Spinal cord (tissue), 10 donors: ENCODE measurements around the gene FH. TPM values are rescaled to one million over a fixed set of nuclear protein-coding genes. Genes with fewer than 3 reads are reported as not detected.

Source experiments
- DNase-seq, 6 donors: peaks; one replicate each; pipeline versions ENCODE4 v3.0.0 to v3.0.0-alpha.2; 2013 to 2015; ENCODE audit warnings: low spot score in 6 of 6, low read depth in 4 of 6
- H3K27ac ChIP-seq: one replicate; pipeline ENCODE4 v1.5.1; 2013; ENCODE audit warnings: low read depth, low read length, control low read depth
- H3K27me3 ChIP-seq: one replicate; pipeline ENCODE4 v1.6.1; 2013; ENCODE audit warnings: low read length; ENCODE audit not compliant: control insufficient read depth, insufficient read depth
- H3K36me3 ChIP-seq: one replicate; pipeline ENCODE4 v1.6.1; 2013; ENCODE audit warnings: low read length; ENCODE audit not compliant: control insufficient read depth, insufficient read depth
- H3K4me1 ChIP-seq: one replicate; pipeline ENCODE4 v1.6.1; 2013; ENCODE audit warnings: low read length; ENCODE audit not compliant: control insufficient read depth, insufficient read depth
- H3K4me3 ChIP-seq: one replicate; pipeline ENCODE4 v1.5.1; 2013; ENCODE audit warnings: low read depth, low read length, control low read depth
- H3K9me3 ChIP-seq: one replicate; pipeline ENCODE4 v1.6.1; 2013; ENCODE audit warnings: low read length; ENCODE audit not compliant: control insufficient read depth, insufficient read depth
- WGBS: methylation state at CpG from one replicate; pipeline ENCODE4 v1.1.5; 2013; ENCODE audit warnings: missing lambda C conversion rate; ENCODE audit not compliant: insufficient coverage; 5-methylcytosine and 5-hydroxymethylcytosine counted together
- polyA plus RNA-seq, 2 donors: library from polyadenylated mRNA; unstranded; fragments of 120-200 nt; gene quantifications; one replicate each; pipeline ENCODE4 v1.2.1, GENCODE V29; 2013; ENCODE audit not compliant: insufficient read length in 2 of 2
- total RNA-seq, 2 donors: library from RNA; depleted of rRNA in 1 of 2; stranded (reverse); fragments of 120-200 nt in 1 of 2; fragments of >200 nt in 1 of 2; gene quantifications; one replicate each; pipeline versions ENCODE4 v1.2.3 to v1.2.4, GENCODE V29; 2013 to 2014
- donor health status: healthy.

The FH gene
- total and polyA plus RNA-seq, 4 donors = 54.7 to 94.4 (median 71.3) TPM

DNA sequence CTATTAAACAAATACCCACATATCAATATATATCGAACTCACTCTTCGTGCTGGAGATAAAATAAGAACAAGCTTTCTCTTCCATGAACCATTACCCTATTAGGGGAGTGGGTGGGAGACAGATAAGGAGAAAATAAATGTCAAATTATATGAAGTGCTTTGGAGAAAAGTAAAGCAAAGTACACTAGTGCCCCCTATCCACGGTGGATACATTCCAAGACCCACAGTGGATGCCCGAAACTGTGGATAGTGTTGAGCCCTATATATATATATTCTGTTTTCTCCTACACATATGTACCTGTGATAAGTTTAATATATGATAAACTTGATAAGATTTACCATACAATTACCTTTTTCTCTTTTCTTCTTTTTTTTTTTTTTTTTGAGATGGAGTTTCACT lies 54.6 kb downstream of the FH start:
- no peaks in the 10 kb centered on the region for H3K4me1 ChIP-seq
- H3K27ac ChIP-seq = no peak overlapping the region
- H3K36me3 ChIP-seq = no peaks in the 10 kb centered on the region
- no CpG with 5 or more reads among the region's 4 CpGs for whole genome bisulfite sequencing
- no peak overlapping the region for H3K4me3 ChIP-seq
- H3K9me3 ChIP-seq = no peaks in the 10 kb centered on the region
- H3K27me3 ChIP-seq = no peaks in the 10 kb centered on the region
- peak in 1 of 6 donors; percentile 25 for DNase-seq

DNA sequence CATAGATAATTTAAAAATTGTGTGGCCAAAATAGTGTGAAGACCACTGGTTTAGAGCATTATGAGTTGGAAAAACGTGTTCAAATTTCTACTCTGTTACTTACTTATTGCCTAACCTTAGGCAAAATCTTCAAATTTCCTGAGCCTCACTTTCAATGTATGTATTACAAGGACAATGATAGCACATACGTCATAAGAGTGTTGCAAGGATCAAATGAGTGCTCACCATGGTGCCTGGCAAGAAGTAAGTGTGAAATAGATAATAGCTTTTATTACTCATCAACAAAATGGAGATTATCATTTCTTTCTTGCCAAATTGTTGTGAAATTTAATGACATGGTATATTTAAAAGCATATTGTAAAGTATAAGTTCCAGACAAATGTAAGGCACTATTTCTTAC lies 57.2 kb downstream of the FH start:
- no CpG with 5 or more reads among the region's 2 CpGs for WGBS
- H3K4me3 ChIP-seq = no peak overlapping the region
- no peaks in the 10 kb centered on the region for H3K4me1 ChIP-seq
- no peaks in the 10 kb centered on the region for H3K27me3 ChIP-seq
- no peak overlapping the region for H3K27ac ChIP-seq
- no peaks in the 10 kb centered on the region for H3K9me3 ChIP-seq
- no peaks in the 10 kb centered on the region for H3K36me3 ChIP-seq
- DNase-seq = no peak

GRCh38 chr1:241460098-241460873 lies 59.3 kb downstream of the FH start:
- Histone ChIP-seq H3K27me3 (no peaks in the 10 kb centered on the region), H3K4me1 (no peaks in the 10 kb centered on the region), H3K27ac (no peak overlapping the region), H3K4me3 (no peak overlapping the region), H3K36me3 (no peaks in the 10 kb centered on the region), H3K9me3 (no peaks in the 10 kb centered on the region)
- 90% methylated on average over 3 of the region's 6 CpGs for WGBS
- DNase-seq = peak in 1 of 6 donors; percentile 55

DNA sequence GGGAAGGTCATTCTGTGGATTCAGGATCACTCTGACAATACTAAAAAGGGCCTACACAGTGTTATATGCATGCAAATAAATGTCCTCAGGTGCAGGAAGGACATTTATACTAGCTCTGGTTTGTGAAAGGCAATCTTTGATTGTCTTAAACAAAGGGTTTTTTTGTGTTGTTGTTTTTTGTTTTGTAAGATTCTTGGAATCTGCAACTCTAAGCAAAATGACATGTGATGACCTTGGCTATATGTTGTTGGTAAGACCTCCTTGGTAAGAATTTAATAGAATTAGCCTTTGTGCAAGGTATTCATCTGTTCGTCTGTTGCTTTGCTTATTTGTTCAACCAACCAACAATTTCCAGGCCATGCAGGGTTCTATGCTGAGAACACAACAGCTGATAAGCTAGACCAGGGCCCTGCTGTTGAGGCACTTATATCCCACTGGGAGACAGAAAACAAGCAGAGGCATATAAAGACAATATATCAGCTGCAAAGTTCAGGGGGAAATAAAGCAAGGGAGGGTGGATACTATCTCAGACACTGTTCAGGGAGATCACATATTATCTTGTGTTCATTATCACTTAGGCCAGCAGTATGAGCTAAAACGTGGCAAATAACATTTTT lies 60.3 kb downstream of the FH start:
- Histone ChIP-seq H3K27ac (no peak overlapping the region), H3K27me3 (no peaks in the 10 kb centered on the region), H3K4me1 (no peaks in the 10 kb centered on the region), H3K4me3 (no peak overlapping the region), H3K9me3 (no peaks in the 10 kb centered on the region), H3K36me3 (no peaks in the 10 kb centered on the region)
- DNase-seq = no peak
- WGBS = no CpG with 5 or more reads among the region's 2 CpGs

GRCh38 chr1:241457421-241457820 lies 62.1 kb downstream of the FH start:
- no peaks in the 10 kb centered on the region for H3K9me3 ChIP-seq
- no peaks in the 10 kb centered on the region for H3K4me1 ChIP-seq
- H3K36me3 ChIP-seq = no peaks in the 10 kb centered on the region
- no peak overlapping the region for H3K27ac ChIP-seq
- H3K27me3 ChIP-seq = no peaks in the 10 kb centered on the region
- no peak overlapping the region for H3K4me3 ChIP-seq
- DNase-seq = no peak

GRCh38 chr1:241456743-241457142 lies 62.8 kb downstream of the FH start:
- WGBS = no CpG with 5 or more reads among the region's 1 CpG
- Histone ChIP-seq H3K9me3 (no peaks in the 10 kb centered on the region), H3K27ac (no peak overlapping the region), H3K4me3 (no peak overlapping the region), H3K36me3 (no peaks in the 10 kb centered on the region), H3K4me1 (no peaks in the 10 kb centered on the region), H3K27me3 (no peaks in the 10 kb centered on the region)
- no peak for DNase-seq

GRCh38 chr1:241453732-241454131 lies 65.8 kb downstream of the FH start:
- Histone ChIP-seq H3K4me1 (no peaks in the 10 kb centered on the region), H3K9me3 (no peaks in the 10 kb centered on the region), H3K4me3 (no peak overlapping the region), H3K27me3 (no peaks in the 10 kb centered on the region), H3K27ac (no peak overlapping the region), H3K36me3 (no peaks in the 10 kb centered on the region)
- WGBS = no CpG with 5 or more reads among the region's 1 CpG
- DNase-seq = no peak

DNA sequence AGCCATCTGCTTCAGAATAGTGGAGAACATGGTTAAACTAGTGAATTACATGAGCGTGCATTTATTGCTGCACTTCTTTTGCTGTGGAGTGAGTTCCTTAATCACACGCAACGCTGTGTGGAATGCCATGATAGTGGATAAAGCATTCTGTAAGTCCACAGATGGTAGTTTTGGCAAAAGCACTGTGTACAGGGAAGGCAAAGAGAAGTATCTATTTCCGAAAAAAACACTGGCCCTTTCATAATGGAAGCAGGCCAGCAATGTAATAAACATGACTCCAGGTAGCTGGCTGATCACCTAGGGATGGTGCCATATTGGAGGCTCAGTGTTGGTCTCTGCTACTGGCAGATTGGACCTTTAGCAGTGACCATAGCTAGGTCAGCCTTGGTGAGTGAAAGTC lies 67.6 kb downstream of the FH start:
- Histone ChIP-seq H3K4me1 (no peaks in the 10 kb centered on the region), H3K9me3 (no peaks in the 10 kb centered on the region), H3K4me3 (no peak overlapping the region), H3K27me3 (no peaks in the 10 kb centered on the region), H3K27ac (no peak overlapping the region), H3K36me3 (no peaks in the 10 kb centered on the region)
- DNase-seq = peak in 1 of 6 donors; percentile 14
- WGBS = 93% methylated on average over 4 of the region's 4 CpGs
